GM12878 (cell line): ENCODE measurements around the gene DCAF11. TPM values are rescaled to one million over a fixed set of nuclear protein-coding genes. Genes with fewer than 3 reads are reported as not detected.

Experiments used
- ATAC-seq: fragments of 200-7000 bp; cut with Tn5 transposase; 3 replicates; pipeline ENCODE4 v1.9.1; 2020; ENCODE audit warnings: mild to moderate bottlenecking, moderate library complexity
- BruUV-seq: library from RNA; stranded (reverse); fragments of 400-500 nt; replicated peaks from 2 replicates; lab custom pipeline; 2021; lab: Mats Ljungman, UMichigan
- CTCF ChIA-PET: fragments of 300-600 bp; sonication (Branson Sonifier 250); formaldehyde crosslinking; extraction: SDS; loops from one replicate; lab custom pipeline; 2021; ENCODE audit warnings: inconsistent platforms; lab: Yijun Ruan, JAX
- POLR2A ChIA-PET: fragments of 350-600 bp; formaldehyde crosslinking; extraction: SDS; loops from one replicate; lab custom pipeline; 2021; ENCODE audit warnings: inconsistent platforms; lab: Charles Lee
- RAD21 ChIA-PET: fragments of 300-600 bp; sonication (Branson Sonifier 250); formaldehyde crosslinking; loops from one replicate; lab custom pipeline; 2023; ENCODE audit warnings: antibody characterized with exemption; ENCODE audit not compliant: unreplicated experiment; lab: Charles Lee
- SMC1A ChIA-PET: fragments of 300-600 bp; sonication (Branson Sonifier 250); formaldehyde crosslinking; loops from one replicate; lab custom pipeline; 2023; ENCODE audit not compliant: unreplicated experiment, uncharacterized antibody; lab: Charles Lee
- DNase-seq: peaks from one replicate; pipeline ENCODE4 v3.0.0-alpha.2; 2011; ENCODE audit warnings: low read depth, low spot score
- FAIRE-seq: peaks from 3 replicates; lab custom pipeline; 2011; peaks lifted over from hg19 to GRCh38; lab: Jason Lieb, UNC
- H2AFZ ChIP-seq: 2 replicates; pipeline ENCODE4 v1.6.0; 2011; ENCODE audit warnings: low read depth, low read length, control low read depth; ENCODE audit not compliant: control insufficient read depth
- H3K27ac ChIP-seq: 2 replicates; pipeline ENCODE4 v1.5.1; 2011; ENCODE audit warnings: control low read depth; ENCODE audit not compliant: control insufficient read depth, insufficient read depth
- H3K27me3 ChIP-seq, 2 experiments: replicated peaks in 1 of 2; 2 replicates each; pipeline versions ENCODE4 v1.6.0 to v1.6.1; 2011; ENCODE audit warnings: low read length in 1 of 2; ENCODE audit not compliant: control insufficient read depth in 2 of 2, insufficient read depth in 2 of 2
- H3K36me3 ChIP-seq, 2 experiments: 2 replicates each; pipeline ENCODE4 v1.5.1; 2011; ENCODE audit warnings: low read length in 1 of 2; ENCODE audit not compliant: control insufficient read depth in 2 of 2, insufficient read depth in 2 of 2
- H3K4me1 ChIP-seq: 2 replicates; pipeline ENCODE4 v1.6.1; 2011; ENCODE audit warnings: mild to moderate bottlenecking, low read length, moderate library complexity, mixed read lengths; ENCODE audit not compliant: control insufficient read depth, insufficient read depth
- H3K4me2 ChIP-seq: 2 replicates; pipeline ENCODE4 v1.6.0; 2011; ENCODE audit warnings: control low read depth; ENCODE audit not compliant: control insufficient read depth, insufficient read depth
- H3K4me3 ChIP-seq: fragments of 200-600 bp; sonication (generic); 2 replicates; pipeline ENCODE4 v1.5.1; 2016
- H3K79me2 ChIP-seq: 2 replicates; pipeline ENCODE4 v1.6.0; 2011; ENCODE audit warnings: low read length; ENCODE audit not compliant: control insufficient read depth, insufficient read depth
- H3K9ac ChIP-seq: 2 replicates; pipeline ENCODE4 v1.8.0; 2011; ENCODE audit warnings: low read length, control low read depth, mixed read lengths; ENCODE audit not compliant: control insufficient read depth, insufficient read depth
- H3K9me3 ChIP-seq: replicated peaks from 3 replicates; pipeline ENCODE4 v1.5.1; 2011; ENCODE audit warnings: mild to moderate bottlenecking, low read length; ENCODE audit not compliant: control insufficient read depth, insufficient read depth
- H4K20me1 ChIP-seq: 2 replicates; pipeline ENCODE4 v1.6.0; 2011; ENCODE audit not compliant: control insufficient read depth, insufficient read depth
- MAX ChIP-seq: IDR thresholded peaks from 2 replicates; pipeline ENCODE4 v1.6.1; 2012; ENCODE audit warnings: low read depth, low read length, improper control_type of control experiment
- WGBS: methylation state at CpG from one replicate; pipeline ENCODE4 v1.1.6; 2016; ENCODE audit warnings: low lambda C conversion rate; ENCODE audit not compliant: insufficient replicate concordance, insufficient coverage; ENCODE audit errors: missing lambda C conversion rate; 5-methylcytosine and 5-hydroxymethylcytosine counted together
- in situ Hi-C: fragments of 300-500 bp; cut with MboI; formaldehyde crosslinking; loops from 9 replicates; pipeline ENCODE4 v1.14.3; 2018; ENCODE audit warnings: mixed read lengths
- intact Hi-C: fragments of 100-400 bp; cut with micrococcal nuclease; formaldehyde crosslinking; loops from one replicate; pipeline ENCODE4 v1.14.2; 2022; ENCODE audit not compliant: unreplicated experiment
- polyA plus RNA-seq, 11 experiments: library from polyadenylated mRNA; depleted of rRNA in 4 of 11; unstranded in 6 of 11; stranded (reverse) in 5 of 11; fragments of >200 nt; fragmentation: Nextera tagmentation in 4 of 11; fragmentation: Illumina TruSeq in 1 of 11; extraction: Ambion mirVana in 4 of 11; extraction: Trizol in 1 of 11; gene quantifications; 1 replicate in 1 of 11; 2 replicates in 10 of 11; pipeline versions ENCODE4 v1.2.1 to v1.2.3, GENCODE V29; 2011 to 2016; ENCODE audit warnings: inconsistent platforms in 2 of 11, missing spikeins in 2 of 11, low read depth in 1 of 11
- total RNA-seq, 4 experiments: library from RNA; depleted of rRNA in 3 of 4; stranded (reverse); fragments of >200 nt in 3 of 4; fragmentation: Illumina TruSeq in 1 of 4; extraction: Trizol in 1 of 4; gene quantifications; 2 replicates each; pipeline versions ENCODE4 v1.2.1 to v1.2.3, GENCODE V29; 2013 to 2021
- TF ChIP-seq, protein P1 (sequence below): fragments of 450-650 bp; conservative IDR thresholded peaks from 2 replicates; pipeline ENCODE4 v1.6.1; 2017; ENCODE audit warnings: mild to moderate bottlenecking, moderate library complexity

The DCAF11 gene
- total and polyA plus RNA-seq, 10 of the 15 experiments (the other 5 are each of a cell fraction or from before 2014, with no cell fraction given) = 13.4 to 91.2 (median 68.7) TPM

DNA sequence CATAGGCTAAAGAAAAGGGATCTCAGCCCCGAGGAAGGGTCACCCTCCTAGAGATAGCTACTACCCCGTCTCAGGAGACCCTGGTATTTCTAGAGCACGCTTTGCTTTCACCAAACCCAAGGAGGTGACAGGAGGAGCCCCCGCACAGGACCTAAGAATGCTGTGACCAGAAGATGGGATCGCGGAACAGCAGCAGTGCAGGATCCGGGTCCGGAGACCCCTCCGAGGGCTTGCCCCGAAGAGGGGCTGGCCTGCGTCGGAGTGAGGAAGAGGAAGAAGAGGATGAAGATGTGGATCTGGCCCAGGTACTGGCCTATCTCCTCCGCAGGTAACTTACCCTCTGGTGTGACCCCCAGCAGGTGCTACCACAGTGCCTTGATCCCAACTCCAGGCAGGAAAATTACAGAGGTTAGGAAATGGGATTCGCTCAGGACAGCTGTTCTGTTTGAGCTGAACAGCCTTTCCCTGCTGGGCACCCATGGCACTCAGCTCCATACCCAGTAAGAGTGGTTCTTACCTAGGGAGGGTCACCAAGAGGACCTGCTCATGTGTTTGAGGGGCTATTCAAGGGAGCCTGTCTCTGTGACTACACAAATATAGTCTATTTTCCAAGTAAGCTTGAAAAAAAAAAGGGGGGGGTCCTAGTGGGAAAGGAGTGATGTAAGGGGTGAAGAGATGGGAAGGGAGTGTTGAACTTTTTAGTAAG is 998 bp downstream of the DCAF11 start:
- Histone ChIP-seq H3K27ac (peak overlapping the region; percentile 94), H3K27me3 (no peaks in the 10 kb centered on the region), H3K9ac (peak overlapping the region; percentile 82), H2AFZ (peak overlapping the region; percentile 82)
- ATAC-seq = no peak
- RAD21 ChIA-PET = interaction anchor here (1.1 to 5.8 kb wide), 17 partner anchors 9 to 158 kb away, joined by 3 to 69 read pairs (median 9); partner anchors contain the start of genes CARMIL3, EMC9, IPO4 and IRF9
- POLR2A ChIA-PET = interaction anchor here (0.7 to 17.1 kb wide), 15 partner anchors 10 to 315 kb away, joined by 3 to 276 read pairs (median 7); partner anchors contain the start of genes CARMIL3, CHMP4A, EMC9 and FITM1
- no peak for TF ChIP-seq MAX
- TF ChIP-seq, protein P1, sequence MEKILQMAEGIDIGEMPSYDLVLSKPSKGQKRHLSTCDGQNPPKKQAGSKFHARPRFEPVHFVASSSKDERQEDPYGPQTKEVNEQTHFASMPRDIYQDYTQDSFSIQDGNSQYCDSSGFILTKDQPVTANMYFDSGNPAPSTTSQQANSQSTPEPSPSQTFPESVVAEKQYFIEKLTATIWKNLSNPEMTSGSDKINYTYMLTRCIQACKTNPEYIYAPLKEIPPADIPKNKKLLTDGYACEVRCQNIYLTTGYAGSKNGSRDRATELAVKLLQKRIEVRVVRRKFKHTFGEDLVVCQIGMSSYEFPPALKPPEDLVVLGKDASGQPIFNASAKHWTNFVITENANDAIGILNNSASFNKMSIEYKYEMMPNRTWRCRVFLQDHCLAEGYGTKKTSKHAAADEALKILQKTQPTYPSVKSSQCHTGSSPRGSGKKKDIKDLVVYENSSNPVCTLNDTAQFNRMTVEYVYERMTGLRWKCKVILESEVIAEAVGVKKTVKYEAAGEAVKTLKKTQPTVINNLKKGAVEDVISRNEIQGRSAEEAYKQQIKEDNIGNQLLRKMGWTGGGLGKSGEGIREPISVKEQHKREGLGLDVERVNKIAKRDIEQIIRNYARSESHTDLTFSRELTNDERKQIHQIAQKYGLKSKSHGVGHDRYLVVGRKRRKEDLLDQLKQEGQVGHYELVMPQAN = peak; percentile 26; the same call in 1 of the 2 replicates
- TF ChIP-seq, all 136 proteins: peak for 1
- H4K20me1 ChIP-seq = no peaks in the 10 kb centered on the region
- in situ Hi-C loops (loop anchor here (25.0 kb wide), 1 partner anchor 803 kb away; the partner anchor contains the start of genes BCL2L2, PABPN1 and PPP1R3E), intact Hi-C loops (loop anchor here (2.0 kb wide), 1 partner anchor 55 kb away; no protein-coding TSS in a partner anchor)
- no peaks in the 10 kb centered on the region for H3K9me3 ChIP-seq
- 0% methylated on average over 14 of the region's 14 CpGs for WGBS
- BruUV-seq = TSS peak; percentile 76
- H3K79me2 ChIP-seq = peaks cover 24% of the 10 kb centered on the region
- SMC1A ChIA-PET = interaction anchor here (0.9 to 7.7 kb wide), 15 partner anchors 10 to 182 kb away, joined by 3 to 70 read pairs (median 7); partner anchors contain the start of genes CHMP4A, IPO4, IRF9 and PCK2
- DNase-seq (no peak), FAIRE-seq (no peak)
- peak overlapping the region; percentile 92 for H3K4me2 ChIP-seq
- H3K4me1 ChIP-seq = peaks cover 5% of the 10 kb centered on the region
- CTCF ChIA-PET = interaction anchor here (0.7 to 5.9 kb wide), 18 partner anchors 8 to 1021 kb away, joined by 3 to 39 read pairs (median 7); partner anchors contain the start of genes ACIN1, CIDEB, EMC9 and IRF9
- peaks cover 7 to 23% of the 10 kb centered on the region in 2 experiments for H3K36me3 ChIP-seq
- H3K4me3 ChIP-seq = peak overlapping the region; percentile 96
